Ectodermal cell (in vitro differentiated cells): ENCODE results near the gene IGDCC3.

Experiments used
- H3K27ac ChIP-seq: 2 replicates; pipeline ENCODE4 v1.7.0; 2013; ENCODE audit warnings: mild to moderate bottlenecking, low read depth, low read length; ENCODE audit not compliant: insufficient read depth, poor library complexity, severe bottlenecking
- H3K27me3 ChIP-seq: 2 replicates; pipeline ENCODE4 v1.7.0; 2013; ENCODE audit warnings: mild to moderate bottlenecking, low read length; ENCODE audit not compliant: insufficient read depth, control insufficient read depth, poor library complexity, severe bottlenecking
- H3K36me3 ChIP-seq: one replicate; pipeline ENCODE4 v1.7.0; 2013; ENCODE audit warnings: low read length; ENCODE audit not compliant: control insufficient read depth, insufficient read depth
- H3K4me1 ChIP-seq: one replicate; pipeline ENCODE4 v1.7.0; 2013; ENCODE audit warnings: low read length; ENCODE audit not compliant: control insufficient read depth, insufficient read depth
- H3K4me3 ChIP-seq: 2 replicates; pipeline ENCODE4 v1.7.0; 2013; ENCODE audit warnings: low read depth, low read length, control low read depth; ENCODE audit not compliant: insufficient read depth
- H3K9me3 ChIP-seq: 2 replicates; pipeline ENCODE4 v1.7.0; 2013; ENCODE audit warnings: mild to moderate bottlenecking, low read length, moderate library complexity; ENCODE audit not compliant: control insufficient read depth
- WGBS, 2 experiments: methylation state at CpG; one replicate each; pipeline ENCODE4 v1.1.7; 2013; ENCODE audit warnings: missing lambda C conversion rate in 2 of 2; 5-methylcytosine and 5-hydroxymethylcytosine counted together

IGDCC3 gene

DNA sequence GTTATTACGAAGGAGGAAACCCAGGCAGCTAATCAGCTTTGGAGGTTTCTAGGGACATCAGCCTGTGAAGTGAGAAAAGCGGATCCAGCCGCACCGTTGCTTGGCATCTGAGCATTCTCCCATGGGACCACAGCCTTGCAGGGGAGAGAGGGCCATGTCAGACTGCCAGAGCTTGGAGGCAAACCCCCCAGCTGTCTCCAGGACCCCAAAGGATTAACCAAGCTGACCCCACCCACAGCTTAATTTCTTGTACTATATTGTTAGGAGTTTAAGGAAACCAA, 5.1 kb downstream of the IGDCC3 start:
- Histone ChIP-seq H3K36me3 (peaks cover 5% of the 10 kb centered on the region), H3K4me1 (peaks cover 62% of the 10 kb centered on the region), H3K4me3 (no peak overlapping the region), H3K27me3 (no peaks in the 10 kb centered on the region), H3K9me3 (no peaks in the 10 kb centered on the region), H3K27ac (no peak overlapping the region)
- 62 to 74% methylated on average over 4 of the region's 4 CpGs for WGBS, 2 experiments

DNA sequence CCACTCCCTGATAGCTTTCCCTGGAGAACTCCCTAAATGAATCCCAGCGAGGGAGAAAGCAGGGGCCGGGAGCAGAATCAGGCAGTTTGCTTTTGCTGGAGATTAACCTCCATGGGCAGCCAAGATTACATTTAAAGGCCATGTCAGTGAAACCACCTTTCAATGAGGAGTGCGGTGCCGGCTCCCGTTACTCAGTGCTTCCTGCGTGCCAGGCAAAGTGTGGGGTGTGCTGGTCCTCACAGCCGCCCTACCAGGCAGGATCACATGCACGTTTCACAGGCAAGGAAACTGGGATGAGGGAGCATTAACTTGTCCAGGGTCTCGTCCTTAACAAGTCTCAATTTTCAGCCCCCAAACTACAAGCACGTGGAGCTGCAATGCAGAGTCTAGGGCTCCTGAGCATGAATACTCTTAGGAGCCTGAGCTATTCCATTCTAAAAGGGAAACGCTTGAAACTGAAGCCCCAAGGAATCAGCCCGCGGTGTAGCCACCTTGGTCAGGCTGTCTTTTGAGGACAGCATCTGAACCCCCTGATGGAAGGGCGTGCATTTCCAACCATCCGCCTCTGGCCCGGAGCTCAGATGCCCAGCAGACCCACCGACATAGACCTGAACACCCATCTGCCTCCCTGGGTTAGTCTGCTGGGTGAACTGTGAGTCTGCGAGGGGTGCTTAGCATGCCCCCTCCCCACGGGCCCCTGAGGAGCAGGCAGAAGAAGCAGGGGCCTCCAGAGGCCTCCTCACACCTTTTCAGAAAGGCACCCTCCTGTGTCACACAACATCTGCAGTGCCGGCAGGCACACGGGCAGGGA, 5.6 kb downstream of the IGDCC3 start:
- 77 to 81% methylated on average over 21 of the region's 21 CpGs for WGBS, 2 experiments

DNA sequence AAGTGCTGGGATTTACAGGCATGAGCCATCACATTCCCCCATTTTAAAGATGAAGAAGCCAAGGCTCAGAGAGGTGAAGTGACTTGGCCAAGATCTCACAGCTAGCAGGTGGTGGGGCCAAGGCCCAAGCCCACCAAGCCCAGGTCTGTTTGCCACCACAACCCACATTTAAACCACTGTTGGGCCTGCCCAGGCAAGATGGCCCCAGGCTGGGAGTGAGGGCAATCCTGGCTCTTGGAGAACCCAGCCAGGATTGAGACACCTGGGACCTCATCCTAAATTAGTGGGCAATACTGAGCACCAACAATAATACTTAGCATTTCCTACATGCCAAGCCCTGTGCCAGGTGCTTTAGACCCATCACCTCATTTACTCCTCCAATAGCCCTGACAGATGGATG, 6.9 kb downstream of the IGDCC3 start:
- Histone ChIP-seq H3K4me1 (peaks cover 68% of the 10 kb centered on the region), H3K36me3 (peaks cover 5% of the 10 kb centered on the region), H3K27ac (no peak overlapping the region), H3K9me3 (no peaks in the 10 kb centered on the region), H3K27me3 (no peaks in the 10 kb centered on the region), H3K4me3 (no peak overlapping the region)

More for the DNA sequence above, 5.6 kb downstream of the IGDCC3 start:
- Histone ChIP-seq H3K4me3 (no peak overlapping the region), H3K27ac (no peak overlapping the region), H3K4me1 (peaks cover 66% of the 10 kb centered on the region), H3K27me3 (no peaks in the 10 kb centered on the region), H3K36me3 (peaks cover 5% of the 10 kb centered on the region), H3K9me3 (no peaks in the 10 kb centered on the region)

DNA sequence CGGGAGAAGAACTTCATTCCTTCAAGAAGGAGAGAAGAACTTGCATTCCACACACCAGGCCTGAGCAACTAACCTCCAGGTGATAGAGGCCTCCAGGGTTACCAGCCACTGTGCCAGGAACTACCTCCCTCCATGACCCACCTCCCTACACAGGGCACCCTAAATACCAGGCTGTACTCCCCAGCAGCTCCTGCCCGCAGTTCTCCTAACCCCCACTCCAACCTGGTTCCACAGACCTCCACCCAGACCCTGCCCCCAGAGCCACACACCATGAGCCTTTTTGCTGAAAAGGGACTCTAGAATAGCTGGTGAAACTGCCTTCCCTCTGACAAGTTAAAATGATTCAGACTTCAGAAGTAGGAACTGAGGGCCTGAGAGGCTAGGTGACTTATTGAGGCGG, 8.2 kb downstream of the IGDCC3 start:
- 89 to 93% methylated on average over 3 of the region's 3 CpGs for WGBS, 2 experiments
- no peaks in the 10 kb centered on the region for H3K27me3 ChIP-seq
- peaks cover 5% of the 10 kb centered on the region for H3K36me3 ChIP-seq
- H3K27ac ChIP-seq = peak overlapping the region; percentile 94
- no peaks in the 10 kb centered on the region for H3K9me3 ChIP-seq
- peaks cover 66% of the 10 kb centered on the region for H3K4me1 ChIP-seq
- H3K4me3 ChIP-seq = no peak overlapping the region

DNA sequence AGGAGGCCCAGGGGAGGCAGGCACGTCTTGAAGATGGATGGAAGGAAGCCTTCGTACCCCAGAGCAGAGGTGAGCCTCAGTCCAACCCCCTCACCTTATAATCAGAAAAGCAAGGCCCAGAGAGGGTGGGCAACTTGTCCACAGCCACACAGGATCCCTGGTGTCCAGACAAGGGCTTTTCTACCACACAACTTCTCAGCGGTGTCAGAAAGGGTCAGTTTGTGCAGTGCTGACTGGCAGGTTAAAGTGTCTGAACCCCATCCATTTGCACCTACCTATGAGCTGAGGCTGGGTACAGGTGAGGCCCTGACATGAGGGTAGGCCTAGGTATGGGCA, 8.6 kb downstream of the IGDCC3 start:
- Histone ChIP-seq H3K36me3 (peaks cover 5% of the 10 kb centered on the region), H3K4me3 (no peak overlapping the region), H3K4me1 (peaks cover 67% of the 10 kb centered on the region), H3K9me3 (no peaks in the 10 kb centered on the region), H3K27ac (peak overlapping the region; percentile 94), H3K27me3 (no peaks in the 10 kb centered on the region)
- WGBS, 2 experiments = 73 to 75% methylated on average over 3 of the region's 3 CpGs

DNA sequence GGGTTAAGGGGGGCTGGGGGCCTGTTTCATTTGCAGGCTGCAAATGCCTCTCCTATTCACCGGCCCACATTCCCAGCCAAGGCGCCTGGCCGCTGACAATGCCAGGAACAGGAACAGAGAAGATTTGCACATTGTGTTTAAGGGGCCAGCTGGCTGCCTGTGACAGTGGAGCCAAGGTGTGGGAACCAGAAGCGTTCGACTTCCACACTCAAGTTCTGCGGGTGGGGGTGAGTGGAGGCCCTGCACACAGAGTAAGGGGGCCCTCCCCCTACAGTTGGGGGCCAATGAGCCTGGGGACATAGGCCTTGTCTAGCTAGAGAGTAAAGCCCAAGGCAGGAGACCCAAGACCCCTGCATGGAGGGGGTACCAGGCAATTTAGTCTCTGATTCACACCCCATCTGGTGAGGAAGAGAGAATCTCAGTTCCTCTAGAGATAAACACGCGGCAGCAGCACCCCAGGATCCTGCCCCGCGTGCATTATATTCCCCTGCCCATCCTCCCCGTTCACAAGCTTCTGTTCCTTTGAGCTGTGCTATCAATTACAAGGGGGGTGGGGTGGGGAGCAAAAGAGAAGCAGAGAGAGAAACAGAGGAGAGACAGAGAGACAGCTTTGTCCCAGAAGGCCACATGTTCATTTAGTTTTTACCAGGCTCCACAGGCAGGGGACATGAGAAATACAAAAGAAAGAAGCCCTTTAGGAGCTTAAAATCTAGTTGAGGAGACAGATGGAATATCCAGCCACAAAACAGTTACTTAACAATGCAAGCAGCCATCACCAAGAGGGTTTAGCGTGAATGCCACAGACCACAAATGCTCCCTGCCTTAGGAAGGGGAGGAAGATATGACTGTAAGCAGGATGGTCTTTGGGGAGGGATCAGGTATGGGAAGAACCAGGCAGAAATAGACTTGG, 9.2 kb downstream of the IGDCC3 start:
- no peak overlapping the region for H3K4me3 ChIP-seq
- WGBS, 2 experiments = 7 to 8% methylated on average over 11 to 12 of the region's 12 CpGs
- no peaks in the 10 kb centered on the region for H3K27me3 ChIP-seq
- H3K27ac ChIP-seq = peak overlapping the region; percentile 94
- no peaks in the 10 kb centered on the region for H3K9me3 ChIP-seq
- peaks cover 3% of the 10 kb centered on the region for H3K36me3 ChIP-seq
- peaks cover 73% of the 10 kb centered on the region for H3K4me1 ChIP-seq

DNA sequence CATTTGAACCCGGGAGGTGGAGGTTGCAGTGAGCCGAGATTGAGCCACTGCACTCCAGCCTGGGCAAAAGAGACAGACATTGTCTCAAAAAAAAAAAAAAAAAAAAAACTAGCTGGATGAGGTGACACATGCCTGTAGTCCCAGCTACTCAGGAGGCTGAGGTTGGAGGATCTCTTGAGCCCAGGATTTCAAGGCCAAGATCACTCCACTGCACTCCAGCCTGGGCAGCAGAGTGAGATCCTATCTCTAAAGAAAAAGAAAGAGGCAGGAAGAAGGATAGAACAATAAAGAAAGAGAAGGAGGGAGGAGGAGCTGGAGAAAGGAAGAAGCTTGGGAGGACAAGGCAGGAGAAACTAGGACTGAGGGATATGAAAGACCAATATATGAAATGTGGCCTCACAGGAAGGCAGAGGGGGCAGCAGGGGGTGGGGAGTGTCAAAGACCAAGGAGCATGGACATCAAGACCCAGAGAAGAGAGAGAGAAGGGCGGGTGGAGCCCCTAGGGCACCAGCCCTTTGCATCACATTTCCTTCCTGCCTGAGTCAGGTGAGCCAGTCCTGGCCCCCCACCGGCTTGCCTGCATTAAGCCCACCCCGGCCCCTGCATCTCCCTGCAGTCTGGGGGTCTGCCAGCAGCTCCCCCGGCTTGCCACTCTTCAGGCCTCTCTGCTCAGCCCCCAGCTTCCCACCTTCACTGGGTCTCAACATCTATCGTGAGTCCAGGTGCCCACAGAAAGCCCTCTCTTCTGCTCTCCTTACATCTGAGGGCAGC, 11.5 kb downstream of the IGDCC3 start:
- Histone ChIP-seq H3K4me1 (peaks cover 64% of the 10 kb centered on the region), H3K36me3 (no peaks in the 10 kb centered on the region), H3K27ac (no peak overlapping the region), H3K9me3 (no peaks in the 10 kb centered on the region), H3K27me3 (no peaks in the 10 kb centered on the region), H3K4me3 (no peak overlapping the region)
- WGBS, 2 experiments = 78 to 81% methylated on average over 7 of the region's 7 CpGs

DNA sequence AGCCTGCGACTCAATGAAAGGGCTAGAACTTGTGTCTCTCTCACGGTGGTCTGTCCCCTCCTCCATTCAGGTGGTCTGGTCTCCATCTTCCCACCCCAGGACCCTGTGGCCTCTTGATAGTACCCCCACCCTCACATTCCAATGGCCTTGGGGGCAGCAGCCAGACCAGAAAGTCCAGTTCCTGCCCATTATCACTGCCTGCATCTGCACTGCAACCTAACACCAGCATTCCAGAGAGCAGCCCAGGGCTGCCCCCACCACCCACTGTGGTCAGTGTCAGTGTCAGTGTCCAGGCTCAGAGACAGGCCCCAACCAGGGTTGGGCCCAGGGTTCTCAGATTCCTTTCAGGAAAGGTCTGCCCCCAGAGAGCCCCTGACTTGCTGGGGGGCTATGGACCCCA, 12.6 kb downstream of the IGDCC3 start:
- Histone ChIP-seq H3K4me1 (peaks cover 64% of the 10 kb centered on the region), H3K27me3 (no peaks in the 10 kb centered on the region), H3K4me3 (no peak overlapping the region), H3K36me3 (no peaks in the 10 kb centered on the region), H3K27ac (no peak overlapping the region), H3K9me3 (no peaks in the 10 kb centered on the region)
- WGBS, 2 experiments = 48 to 53% methylated on average over 2 of the region's 2 CpGs

DNA sequence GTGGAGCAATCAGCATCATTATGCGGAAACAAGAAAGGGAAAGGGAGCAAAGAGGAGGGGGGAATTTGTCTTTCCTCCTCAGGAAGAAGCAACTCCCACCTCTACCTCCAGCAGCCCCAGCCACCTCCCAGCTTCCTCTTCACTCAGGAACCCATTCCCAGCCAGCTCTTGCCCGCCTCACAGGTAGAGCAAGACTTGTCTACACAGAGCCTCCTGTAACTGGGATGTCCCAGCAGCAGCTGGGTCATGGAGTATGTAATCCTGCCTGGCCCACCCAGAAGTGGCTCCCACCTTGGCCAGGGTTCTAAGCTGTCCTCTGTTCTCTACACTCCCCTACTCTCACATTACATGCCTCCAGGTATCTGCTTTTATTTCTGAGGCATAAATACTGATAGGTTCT, 14.0 kb downstream of the IGDCC3 start:
- H3K36me3 ChIP-seq = no peaks in the 10 kb centered on the region
- WGBS, 2 experiments = 77 to 91% methylated on average over 1 to 2 of the region's 2 CpGs
- H3K9me3 ChIP-seq = no peaks in the 10 kb centered on the region
- no peaks in the 10 kb centered on the region for H3K27me3 ChIP-seq
- H3K4me1 ChIP-seq = peaks cover 49% of the 10 kb centered on the region
- no peak overlapping the region for H3K27ac ChIP-seq
- H3K4me3 ChIP-seq = no peak overlapping the region

DNA sequence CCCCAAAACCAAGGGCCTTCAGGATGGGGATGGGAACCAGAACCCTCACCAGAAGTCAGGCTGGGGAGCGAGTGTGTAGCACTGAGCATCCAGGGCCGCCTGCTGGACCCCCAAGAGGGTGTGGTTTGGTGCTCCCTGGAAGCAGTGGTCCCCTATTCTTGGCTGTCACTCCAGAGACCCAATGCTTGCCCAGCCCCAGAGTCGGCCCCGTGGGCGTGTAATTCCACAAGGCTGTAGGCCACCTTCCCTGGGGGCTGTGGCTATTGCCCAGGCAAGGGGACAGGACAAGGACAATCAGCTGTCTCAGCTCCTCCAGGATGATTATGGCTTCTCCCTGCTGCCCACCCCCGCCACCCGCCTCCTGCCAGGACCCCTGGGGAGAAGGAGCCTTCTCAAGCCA, 14.5 kb downstream of the IGDCC3 start:
- Histone ChIP-seq H3K4me3 (no peak overlapping the region), H3K27ac (no peak overlapping the region), H3K36me3 (no peaks in the 10 kb centered on the region), H3K4me1 (peaks cover 45% of the 10 kb centered on the region), H3K27me3 (no peaks in the 10 kb centered on the region), H3K9me3 (no peaks in the 10 kb centered on the region)
- WGBS, 2 experiments = 91 to 92% methylated on average over 7 of the region's 7 CpGs
